Transverse colon (tissue), 4 donors: Measurements from ENCODE around the gene C9orf78.
A peak's percentile ranks its signal among the peaks of the same experiment; 100 is the strongest.

Experiments
- CTCF ChIP-seq, 5 experiments: fragments of 200-600 bp in 3 of 5; fragments of 450-650 bp in 2 of 5; sonication (generic) in 3 of 5; IDR thresholded peaks; 1 replicate in 2 of 5; 2 replicates in 3 of 5; pipeline ENCODE4 v1.5.1; 2016 to 2017; ENCODE audit warnings: antibody characterized with exemption in 5 of 5, inconsistent platforms in 3 of 5, mild to moderate bottlenecking in 2 of 5, moderate library complexity in 1 of 5
- POLR2A ChIP-seq: fragments of 450-650 bp; IDR thresholded peaks from one replicate; pipeline ENCODE4 v1.6.1; 2016; ENCODE audit warnings: antibody characterized with exemption, mild to moderate bottlenecking, moderate library complexity
- POLR2AphosphoS5 ChIP-seq, 3 donors: sonication (generic); formaldehyde crosslinking; IDR thresholded peaks; one replicate each; pipeline ENCODE4 v1.6.1; 2016; ENCODE audit warnings: antibody characterized with exemption in 3 of 3

DNA sequence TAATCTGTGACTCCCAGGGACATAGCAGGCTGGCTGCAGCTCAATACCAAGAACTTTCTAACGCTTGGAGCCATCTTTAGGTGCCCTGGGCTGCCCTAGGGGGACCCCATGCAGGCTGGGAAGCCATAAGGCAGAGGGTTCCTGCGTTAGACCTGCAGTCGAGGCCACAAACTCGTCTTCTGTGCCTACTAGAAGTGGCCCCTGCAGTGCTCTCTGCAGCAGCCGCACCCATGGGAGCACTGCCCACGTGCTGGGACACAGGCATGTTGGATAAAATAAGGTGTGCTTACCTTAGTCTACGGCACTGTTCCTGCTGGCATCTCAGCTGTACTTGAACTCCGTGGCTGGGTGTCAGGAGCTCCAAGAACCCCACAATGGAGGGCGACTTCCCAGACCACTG is 22.7 kb downstream of the C9orf78 start:
- no peak for TF ChIP-seq CTCF (IDR thresholded peaks at IDR 0.05)
- peak; percentile 37 for TF ChIP-seq POLR2A
- TF ChIP-seq POLR2AphosphoS5 (IDR thresholded peaks at IDR 0.05), result peak in 1 of 3 donors; percentile 52
